Measurements from ENCODE around the gene SYT2. TPM values are rescaled to one million over a fixed set of nuclear protein-coding genes. Genes with fewer than 3 reads are reported as not detected.

SYT2 gene
- total and polyA plus RNA-seq, 9 of the 15 experiments (the other 6 are each of a cell fraction or from before 2014, with no cell fraction given) = not detected

GRCh38 chr1:202553560-202554038, 156.7 kb downstream of the SYT2 start (continued):
- TF ChIP-seq GTF2E2 (tag; IDR thresholded peaks at IDR 0.05) (no peak), CBFA2T2 (conservative IDR thresholded peaks at IDR 0.05) (peak; percentile 93), ZNF551 (CRISPR knock-in tag; IDR thresholded peaks at IDR 0.05) (no peak), ZNF584 (CRISPR knock-in tag; IDR thresholded peaks at IDR 0.05; ENCODE audit: low read depth) (0 out of 2 replicates have a peak, but pooled peaks have one; percentile 56), RBFOX2 (IDR thresholded peaks at IDR 0.05; ENCODE audit: low read depth, low read length) (0 out of 2 replicates have a peak, but pooled peaks have one; percentile 25), CTBP1 (IDR thresholded peaks at IDR 0.05; ENCODE audit: borderline replicate concordance) (peak; percentile 100), FOXJ2 (tag; IDR thresholded peaks at IDR 0.05) (no peak; the same call in 1 of the 2 replicates), CEBPG (CRISPR knock-in tag; IDR thresholded peaks at IDR 0.05) (no peak), CEBPG (tag; conservative IDR thresholded peaks at IDR 0.05 in 1 of 2, IDR thresholded peaks at IDR 0.05 in 1 of 2) (no peak), C11orf30 (IDR thresholded peaks at IDR 0.05; ENCODE audit: low read depth) (peak; percentile 97), ZSCAN32 (CRISPR knock-in tag; IDR thresholded peaks at IDR 0.05) (no peak), HMG20B (CRISPR knock-in tag; IDR thresholded peaks at IDR 0.05) (no peak), TAL1 (IDR thresholded peaks at IDR 0.05) (peak; percentile 93), NCOR1 (IDR thresholded peaks at IDR 0.05) (peak; percentile 92), CHCHD3 (CRISPR knock-in tag; IDR thresholded peaks at IDR 0.05) (no peak), SETDB1 (IDR thresholded peaks at IDR 0.05; ENCODE audit: low read length) (peak; percentile 43), ZNF41 (CRISPR knock-in tag; conservative IDR thresholded peaks at IDR 0.05) (no peak), PKNOX1 (IDR thresholded peaks at IDR 0.05) (peak; percentile 97)
- TF ChIP-seq, protein P1, sequence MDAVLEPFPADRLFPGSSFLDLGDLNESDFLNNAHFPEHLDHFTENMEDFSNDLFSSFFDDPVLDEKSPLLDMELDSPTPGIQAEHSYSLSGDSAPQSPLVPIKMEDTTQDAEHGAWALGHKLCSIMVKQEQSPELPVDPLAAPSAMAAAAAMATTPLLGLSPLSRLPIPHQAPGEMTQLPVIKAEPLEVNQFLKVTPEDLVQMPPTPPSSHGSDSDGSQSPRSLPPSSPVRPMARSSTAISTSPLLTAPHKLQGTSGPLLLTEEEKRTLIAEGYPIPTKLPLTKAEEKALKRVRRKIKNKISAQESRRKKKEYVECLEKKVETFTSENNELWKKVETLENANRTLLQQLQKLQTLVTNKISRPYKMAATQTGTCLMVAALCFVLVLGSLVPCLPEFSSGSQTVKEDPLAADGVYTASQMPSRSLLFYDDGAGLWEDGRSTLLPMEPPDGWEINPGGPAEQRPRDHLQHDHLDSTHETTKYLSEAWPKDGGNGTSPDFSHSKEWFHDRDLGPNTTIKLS (IDR thresholded peaks at IDR 0.05; ENCODE audit: borderline replicate concordance, low read depth) = peak; percentile 51; the same call in 1 of the 2 replicates
- TF ChIP-seq, protein P2, sequence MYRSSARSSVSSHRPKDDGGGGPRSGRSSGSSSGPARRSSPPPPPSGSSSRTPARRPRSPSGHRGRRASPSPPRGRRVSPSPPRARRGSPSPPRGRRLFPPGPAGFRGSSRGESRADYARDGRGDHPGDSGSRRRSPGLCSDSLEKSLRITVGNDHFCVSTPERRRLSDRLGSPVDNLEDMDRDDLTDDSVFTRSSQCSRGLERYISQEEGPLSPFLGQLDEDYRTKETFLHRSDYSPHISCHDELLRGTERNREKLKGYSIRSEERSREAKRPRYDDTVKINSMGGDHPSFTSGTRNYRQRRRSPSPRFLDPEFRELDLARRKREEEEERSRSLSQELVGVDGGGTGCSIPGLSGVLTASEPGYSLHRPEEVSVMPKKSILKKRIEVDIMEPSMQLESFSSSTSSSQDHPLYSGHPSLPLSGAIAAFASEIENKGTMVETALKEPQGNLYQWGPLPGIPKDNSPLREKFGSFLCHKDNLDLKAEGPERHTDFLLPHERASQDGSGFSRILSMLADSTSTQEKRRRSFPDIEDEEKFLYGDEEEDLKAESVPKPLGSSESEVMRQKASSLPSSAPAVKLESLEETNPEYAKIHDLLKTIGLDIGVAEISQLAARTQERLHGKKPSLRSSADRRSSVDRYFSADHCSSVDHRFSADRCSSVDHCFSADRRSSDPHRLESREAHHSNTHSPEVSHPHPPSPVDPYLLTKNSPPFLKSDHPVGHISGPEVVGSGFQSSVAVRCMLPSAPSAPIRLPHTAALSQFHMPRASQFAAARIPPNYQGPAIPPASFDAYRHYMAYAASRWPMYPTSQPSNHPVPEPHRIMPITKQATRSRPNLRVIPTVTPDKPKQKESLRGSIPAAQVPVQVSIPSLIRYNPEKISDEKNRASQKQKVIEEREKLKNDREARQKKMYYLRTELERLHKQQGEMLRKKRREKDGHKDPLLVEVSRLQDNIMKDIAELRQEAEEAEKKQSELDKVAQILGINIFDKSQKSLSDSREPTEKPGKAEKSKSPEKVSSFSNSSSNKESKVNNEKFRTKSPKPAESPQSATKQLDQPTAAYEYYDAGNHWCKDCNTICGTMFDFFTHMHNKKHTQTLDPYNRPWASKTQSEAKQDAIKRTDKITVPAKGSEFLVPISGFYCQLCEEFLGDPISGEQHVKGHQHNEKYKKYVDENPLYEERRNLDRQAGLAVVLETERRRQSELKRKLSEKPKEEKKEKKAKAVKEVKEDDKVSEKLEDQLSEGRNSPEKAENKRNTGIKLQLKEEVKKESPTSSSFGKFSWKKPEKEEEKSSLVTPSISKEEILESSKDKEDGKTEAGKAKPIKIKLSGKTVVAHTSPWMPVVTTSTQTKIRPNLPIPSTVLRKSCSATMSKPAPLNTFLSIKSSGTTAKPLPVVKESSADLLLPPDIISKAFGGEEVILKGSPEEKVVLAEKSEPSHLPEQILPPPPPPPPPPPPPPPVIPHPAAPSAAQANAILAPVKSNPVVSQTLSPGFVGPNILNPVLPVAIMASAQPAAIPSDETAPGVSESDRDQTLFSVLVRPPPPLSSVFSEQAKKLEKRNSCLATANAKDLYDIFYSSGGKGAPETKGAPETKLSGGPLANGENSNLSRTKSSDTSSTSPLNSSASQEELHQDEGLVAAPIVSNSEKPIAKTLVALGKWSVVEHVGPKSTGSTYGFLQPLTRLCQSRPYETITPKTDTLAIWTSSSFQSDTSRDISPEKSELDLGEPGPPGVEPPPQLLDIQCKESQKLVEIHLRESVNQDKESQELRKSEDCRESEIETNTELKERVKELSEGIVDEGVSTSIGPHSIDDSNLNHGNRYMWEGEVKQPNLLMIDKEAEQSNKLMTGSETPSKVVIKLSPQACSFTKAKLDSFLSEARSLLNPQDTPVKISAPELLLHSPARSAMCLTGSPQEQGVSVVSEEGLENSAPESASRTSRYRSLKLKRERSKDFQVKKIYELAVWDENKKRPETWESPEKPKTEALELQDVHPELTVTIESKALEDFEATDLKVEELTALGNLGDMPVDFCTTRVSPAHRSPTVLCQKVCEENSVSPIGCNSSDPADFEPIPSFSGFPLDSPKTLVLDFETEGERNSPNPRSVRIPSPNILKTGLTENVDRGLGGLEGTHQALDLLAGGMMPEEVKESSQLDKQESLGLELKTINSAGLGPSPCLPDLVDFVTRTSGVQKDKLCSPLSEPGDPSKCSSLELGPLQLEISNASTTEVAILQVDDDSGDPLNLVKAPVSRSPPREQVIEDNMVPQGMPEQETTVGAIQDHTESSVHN (IDR thresholded peaks at IDR 0.05; ENCODE audit: borderline replicate concordance in 1 of 2, low read depth in 1 of 2) = peak in 1 of 2 experiments; percentile 91; a peak in 2 of 4 replicates
